Neural crest cell (in vitro differentiated cells): Measurements from ENCODE around the gene PPL. TPM values are rescaled to one million over a fixed set of nuclear protein-coding genes. Genes with fewer than 3 reads are reported as not detected.

Experiments used
- DNase-seq: peaks from one replicate; pipeline ENCODE4 v3.0.0; 2021; ENCODE audit warnings: low read depth, mixed read lengths, low spot score
- H3K27ac Mint-ChIP-seq: one replicate; pipeline ENCODE4 v1.8.0; 2021; ENCODE audit warnings: mild to moderate bottlenecking, mixed read lengths; ENCODE audit not compliant: unreplicated experiment
- H3K27me3 Mint-ChIP-seq: 2 replicates; pipeline ENCODE4 v1.8.0; 2021; ENCODE audit warnings: low read depth, mild to moderate bottlenecking, mixed read lengths
- H3K36me3 Mint-ChIP-seq: 2 replicates; pipeline ENCODE4 v1.8.0; 2021; ENCODE audit warnings: low read depth, mild to moderate bottlenecking, mixed read lengths
- H3K4me1 Mint-ChIP-seq: 2 replicates; pipeline ENCODE4 v1.8.0; 2021; ENCODE audit warnings: mixed read lengths
- H3K4me3 Mint-ChIP-seq: one replicate; pipeline ENCODE4 v1.8.0; 2021; ENCODE audit warnings: mild to moderate bottlenecking, mixed read lengths
- H3K9me3 Mint-ChIP-seq: 2 replicates; pipeline ENCODE4 v1.8.0; 2021; ENCODE audit warnings: mixed read lengths
- total RNA-seq: library from RNA; stranded (reverse); gene quantifications from 2 replicates; pipeline ENCODE4 v1.2.1, GENCODE V29; 2021
- TF ChIP-seq, protein P1 (sequence below): fragments of 200-600 bp; sonication (generic); conservative IDR thresholded peaks from 2 replicates; pipeline ENCODE4 v1.5.0; 2021; ENCODE audit warnings: antibody characterized with exemption, mild to moderate bottlenecking

PPL gene
- total RNA-seq, 1 donor from 2014 or later, result 0.26 TPM

DNA sequence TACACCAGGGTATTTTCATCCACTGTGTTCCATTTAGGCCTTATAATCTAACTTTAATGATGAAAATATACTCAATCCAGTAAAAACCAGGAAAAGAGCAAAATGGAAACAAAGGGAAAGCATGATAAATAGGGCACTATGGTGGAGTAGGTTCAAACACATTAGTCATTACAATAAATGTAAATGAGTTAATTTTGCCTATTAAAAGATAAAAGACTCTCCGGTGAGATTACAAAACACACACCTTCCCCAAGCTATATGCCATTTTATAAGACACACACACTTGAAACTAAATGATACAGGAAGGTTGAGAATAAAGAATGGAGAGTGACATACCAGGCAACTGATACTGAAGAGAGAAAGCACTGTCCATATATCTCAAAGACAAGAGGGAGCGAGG is 10.0 kb downstream of the PPL start:
- Mint-ChIP-seq H3K27ac (no peak overlapping the region), H3K27me3 (peaks cover 31% of the 10 kb centered on the region), H3K9me3 (peaks cover 6% of the 10 kb centered on the region), H3K36me3 (peaks cover 2% of the 10 kb centered on the region), H3K4me1 (no peaks in the 10 kb centered on the region), H3K4me3 (no peak overlapping the region)
- DNase-seq, result no peak
- TF ChIP-seq, protein P1, sequence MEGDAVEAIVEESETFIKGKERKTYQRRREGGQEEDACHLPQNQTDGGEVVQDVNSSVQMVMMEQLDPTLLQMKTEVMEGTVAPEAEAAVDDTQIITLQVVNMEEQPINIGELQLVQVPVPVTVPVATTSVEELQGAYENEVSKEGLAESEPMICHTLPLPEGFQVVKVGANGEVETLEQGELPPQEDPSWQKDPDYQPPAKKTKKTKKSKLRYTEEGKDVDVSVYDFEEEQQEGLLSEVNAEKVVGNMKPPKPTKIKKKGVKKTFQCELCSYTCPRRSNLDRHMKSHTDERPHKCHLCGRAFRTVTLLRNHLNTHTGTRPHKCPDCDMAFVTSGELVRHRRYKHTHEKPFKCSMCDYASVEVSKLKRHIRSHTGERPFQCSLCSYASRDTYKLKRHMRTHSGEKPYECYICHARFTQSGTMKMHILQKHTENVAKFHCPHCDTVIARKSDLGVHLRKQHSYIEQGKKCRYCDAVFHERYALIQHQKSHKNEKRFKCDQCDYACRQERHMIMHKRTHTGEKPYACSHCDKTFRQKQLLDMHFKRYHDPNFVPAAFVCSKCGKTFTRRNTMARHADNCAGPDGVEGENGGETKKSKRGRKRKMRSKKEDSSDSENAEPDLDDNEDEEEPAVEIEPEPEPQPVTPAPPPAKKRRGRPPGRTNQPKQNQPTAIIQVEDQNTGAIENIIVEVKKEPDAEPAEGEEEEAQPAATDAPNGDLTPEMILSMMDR, result no peak

DNA sequence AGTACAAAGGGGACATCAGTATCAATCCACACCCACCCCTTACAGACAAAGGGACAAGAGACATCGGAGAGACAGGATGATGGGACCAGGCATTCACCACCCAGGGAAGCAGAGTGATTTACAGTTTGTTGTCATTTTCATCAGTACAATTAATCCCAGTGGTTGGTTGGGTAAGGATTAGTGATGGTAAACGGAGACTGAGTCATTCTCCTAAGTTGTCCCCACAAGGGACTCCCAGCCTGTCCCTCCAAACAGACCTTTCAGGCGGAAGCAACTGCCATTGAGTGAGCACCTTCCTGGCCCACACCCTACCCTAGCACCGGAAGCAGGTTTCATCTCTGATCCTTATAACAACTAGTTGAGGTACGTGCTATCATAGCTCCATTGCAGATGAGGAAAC is 11.2 kb downstream of the PPL start:
- TF ChIP-seq, protein P1, result no peak
- H3K4me1 Mint-ChIP-seq, result no peaks in the 10 kb centered on the region
- no peak overlapping the region for H3K27ac Mint-ChIP-seq
- no peak overlapping the region for H3K4me3 Mint-ChIP-seq
- H3K9me3 Mint-ChIP-seq, result peaks cover 6% of the 10 kb centered on the region
- DNase-seq, result no peak
- H3K36me3 Mint-ChIP-seq, result peaks cover 2% of the 10 kb centered on the region
- peaks cover 23% of the 10 kb centered on the region for H3K27me3 Mint-ChIP-seq

DNA sequence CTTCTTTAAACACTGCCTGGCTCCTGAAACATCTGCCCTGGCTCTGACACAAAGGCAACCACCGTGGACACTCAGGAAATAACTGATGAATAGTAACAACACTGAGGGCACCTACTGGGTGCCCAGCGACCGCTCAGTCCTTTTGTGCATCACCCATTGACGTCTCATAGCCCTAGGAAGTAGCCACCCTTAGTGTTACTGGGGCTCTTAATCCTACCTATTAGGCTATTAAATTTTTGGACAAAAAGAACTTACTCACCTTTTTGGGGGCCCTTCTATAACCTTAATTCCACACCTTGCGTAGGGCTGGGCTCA is 11.7 kb downstream of the PPL start:
- Mint-ChIP-seq H3K4me3 (no peak overlapping the region), H3K27ac (no peak overlapping the region), H3K9me3 (peaks cover 6% of the 10 kb centered on the region), H3K27me3 (peaks cover 18% of the 10 kb centered on the region), H3K4me1 (no peaks in the 10 kb centered on the region), H3K36me3 (peaks cover 2% of the 10 kb centered on the region)
- DNase-seq, result no peak
- TF ChIP-seq, protein P1, result no peak

DNA sequence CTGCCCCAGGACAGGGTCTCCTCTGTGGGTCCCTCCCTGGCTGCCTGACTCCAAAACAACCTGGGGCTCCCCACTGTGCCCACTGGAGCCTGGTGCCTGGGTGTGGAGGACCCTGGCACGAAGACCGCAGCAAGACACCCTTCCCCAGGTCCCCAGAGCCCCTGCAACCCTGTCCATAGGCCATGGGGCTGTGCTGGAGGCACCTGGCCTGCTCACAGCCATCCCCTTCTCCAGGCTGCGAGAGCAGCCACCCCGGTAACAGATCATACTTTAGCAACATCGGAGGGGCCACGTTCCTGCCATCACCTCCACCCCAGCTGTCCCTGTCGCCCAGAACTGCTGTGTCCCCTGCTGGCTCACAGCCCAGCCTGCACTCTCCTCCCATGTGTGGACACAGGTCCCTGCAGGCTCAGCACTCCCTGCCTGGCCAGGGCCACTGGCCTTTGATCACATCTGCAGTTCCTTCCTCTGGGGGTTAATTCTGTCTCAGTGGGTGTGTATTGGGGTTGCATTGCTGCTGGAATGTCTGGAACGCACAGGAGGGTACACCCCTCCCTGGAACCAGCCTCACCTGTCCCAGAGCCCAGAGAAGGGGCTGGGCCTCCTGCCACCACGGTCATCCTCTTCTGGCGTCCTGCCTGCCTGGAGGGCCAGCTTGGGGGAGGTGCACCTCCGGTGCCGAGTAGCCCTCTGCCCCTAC is 12.2 kb downstream of the PPL start:
- TF ChIP-seq, protein P1, result no peak
- peaks cover 2% of the 10 kb centered on the region for H3K36me3 Mint-ChIP-seq
- H3K4me1 Mint-ChIP-seq, result no peaks in the 10 kb centered on the region
- H3K4me3 Mint-ChIP-seq, result no peak overlapping the region
- DNase-seq, result no peak
- H3K27me3 Mint-ChIP-seq, result peaks cover 15% of the 10 kb centered on the region
- peaks cover 6% of the 10 kb centered on the region for H3K9me3 Mint-ChIP-seq
- no peak overlapping the region for H3K27ac Mint-ChIP-seq

DNA sequence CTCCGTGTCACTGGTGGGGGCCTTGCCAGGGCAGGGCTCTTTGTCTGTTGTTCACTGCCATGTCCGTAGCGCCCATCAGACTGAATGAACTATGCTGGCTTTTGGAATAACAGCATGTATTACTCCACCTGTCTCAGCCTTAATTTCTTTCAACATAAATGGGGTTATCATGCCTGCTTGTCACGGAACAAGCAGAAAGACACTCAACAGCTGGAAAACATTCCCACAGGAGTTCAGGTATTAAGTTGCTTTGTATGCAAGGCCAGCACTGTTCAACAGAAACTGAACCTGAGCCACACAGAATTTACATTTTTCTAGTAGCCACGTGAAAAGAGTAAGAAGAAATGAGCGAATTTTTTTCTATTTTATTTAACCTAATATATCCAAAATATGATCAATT is 13.1 kb downstream of the PPL start:
- TF ChIP-seq, protein P1, result no peak
- DNase-seq, result no peak
- Mint-ChIP-seq H3K9me3 (peaks cover 6% of the 10 kb centered on the region), H3K36me3 (peaks cover 2% of the 10 kb centered on the region), H3K4me1 (no peaks in the 10 kb centered on the region), H3K27ac (no peak overlapping the region), H3K27me3 (peaks cover 12% of the 10 kb centered on the region), H3K4me3 (no peak overlapping the region)
